ENCODE measurements around the gene RSL1D1. TPM values are rescaled to one million over a fixed set of nuclear protein-coding genes. Genes with fewer than 3 reads are reported as not detected.

The RSL1D1 gene
- polyA plus RNA-seq, 2 of the 4 experiments (the other 2 are of a cell fraction): 209 to 330 TPM

GRCh38 chr16:11851294-11852091 is at the start of gene RSL1D1 (continued):
- TF ChIP-seq MAZ (IDR thresholded peaks at IDR 0.05; ENCODE audit: borderline replicate concordance, low read depth, low read length) (no peak), HEYL (CRISPR knock-in tag; IDR thresholded peaks at IDR 0.05) (no peak), HES2 (IDR thresholded peaks at IDR 0.05) (no peak)

GRCh38 chr16:11901091-11901490 is 49.7 kb upstream of the RSL1D1 start:
- POLR2A ChIA-PET: no interaction called here
- H3K9me3 ChIP-seq: no peaks in the 10 kb centered on the region
- ATAC-seq: no peak
- TF ChIP-seq ZC3H11A (IDR thresholded peaks at IDR 0.05) (no peak), MAFK (IDR thresholded peaks at IDR 0.05; ENCODE audit: partially characterized antibody) (no peak), HDAC2 (IDR thresholded peaks at IDR 0.05) (no peak), HMGXB4 (CRISPR knock-in tag; IDR thresholded peaks at IDR 0.05; ENCODE audit: borderline replicate concordance) (no peak), EHF (CRISPR knock-in tag; IDR thresholded peaks at IDR 0.05) (no peak), POLR2AphosphoS2 (conservative IDR thresholded peaks at IDR 0.05; ENCODE audit: low read length) (no peak), ESRRA (IDR thresholded peaks at IDR 0.05; ENCODE audit: borderline replicate concordance, low read length) (no peak), FOSL2 (IDR thresholded peaks at IDR 0.05) (no peak), FOSL2 (CRISPR knock-in tag; IDR thresholded peaks at IDR 0.05) (no peak), RFX5 (IDR thresholded peaks at IDR 0.05) (no peak), NR3C1 (IDR thresholded peaks at IDR 0.05) (no peak), CTCF (IDR thresholded peaks at IDR 0.05) (no peak), NPAS2 (CRISPR knock-in tag; IDR thresholded peaks at IDR 0.05; ENCODE audit: borderline replicate concordance) (no peak), KDM5A (IDR thresholded peaks at IDR 0.05) (no peak), SREBF2 (IDR thresholded peaks at IDR 0.05) (no peak), NFE2L2 (conservative IDR thresholded peaks at IDR 0.05; ENCODE audit: low read length) (no peak), CBX8 (IDR thresholded peaks at IDR 0.05) (no peak)
- peaks cover 7% of the 10 kb centered on the region; the same call in 1 of the 3 replicates for H3K4me1 ChIP-seq
- no peak overlapping the region for H3K4me2 ChIP-seq
- FAIRE-seq: no peak
- CTCF ChIA-PET: interaction anchor here (0.6 to 1.6 kb wide), 3 partner anchors 11 to 167 kb away, joined by 3 to 5 read pairs (median 3); partner anchors contain the start of gene GSPT1
- WGBS (ENCODE audit: missing lambda C conversion rate): 64% methylated on average over 3 of the region's 3 CpGs
- H3K27ac ChIP-seq: no peak overlapping the region
- H3K4me3 ChIP-seq: no peak overlapping the region
- DNase-seq (ENCODE audit: low read depth in 1 of 2, low spot score in 1 of 2): no peak

GRCh38 chr16:11896486-11897176 is 45.3 kb upstream of the RSL1D1 start:
- ChIA-PET POLR2A (no interaction called here), CTCF (interaction anchor here (1.3 to 2.3 kb wide), 2 partner anchors 15 to 171 kb away, joined by 4 to 10 read pairs; no protein-coding TSS in a partner anchor)
- ATAC-seq (no peak), DNase-seq (ENCODE audit: low read depth in 1 of 2, low spot score in 1 of 2) (no peak), FAIRE-seq (no peak)
- 81% methylated on average over 5 of the region's 5 CpGs for WGBS (ENCODE audit: missing lambda C conversion rate)
- Histone ChIP-seq H3K27ac (no peak overlapping the region), H3K4me1 (peaks cover 7% of the 10 kb centered on the region; the same call in 1 of the 3 replicates), H3K4me2 (no peak overlapping the region), H3K4me3 (no peak overlapping the region), H3K9me3 (no peaks in the 10 kb centered on the region)
- no peak for TF ChIP-seq NPAS2 (CRISPR knock-in tag; IDR thresholded peaks at IDR 0.05; ENCODE audit: borderline replicate concordance)
- TF ChIP-seq HDAC2 (IDR thresholded peaks at IDR 0.05): no peak
- no peak for TF ChIP-seq ZSCAN20 (CRISPR knock-in tag; IDR thresholded peaks at IDR 0.05)
- no peak for TF ChIP-seq ZNF302 (CRISPR knock-in tag; IDR thresholded peaks at IDR 0.05)
